Suprapubic skin (tissue), 3 donors: ENCODE data around the gene GJD2.

Experiments used
- CTCF ChIP-seq, 2 donors: fragments of 200-600 bp in 1 of 2; fragments of 450-650 bp in 1 of 2; sonication (generic) in 1 of 2; IDR thresholded peaks; one replicate each; pipeline ENCODE4 v1.5.1; 2016 to 2019; ENCODE audit warnings: antibody characterized with exemption in 2 of 2, mild to moderate bottlenecking in 1 of 2, moderate library complexity in 1 of 2
- POLR2A ChIP-seq, 2 donors: fragments of 450-650 bp; IDR thresholded peaks; one replicate each; pipeline ENCODE4 v1.6.1; 2017; ENCODE audit warnings: antibody characterized with exemption in 2 of 2, mild to moderate bottlenecking in 2 of 2, moderate library complexity in 2 of 2

DNA sequence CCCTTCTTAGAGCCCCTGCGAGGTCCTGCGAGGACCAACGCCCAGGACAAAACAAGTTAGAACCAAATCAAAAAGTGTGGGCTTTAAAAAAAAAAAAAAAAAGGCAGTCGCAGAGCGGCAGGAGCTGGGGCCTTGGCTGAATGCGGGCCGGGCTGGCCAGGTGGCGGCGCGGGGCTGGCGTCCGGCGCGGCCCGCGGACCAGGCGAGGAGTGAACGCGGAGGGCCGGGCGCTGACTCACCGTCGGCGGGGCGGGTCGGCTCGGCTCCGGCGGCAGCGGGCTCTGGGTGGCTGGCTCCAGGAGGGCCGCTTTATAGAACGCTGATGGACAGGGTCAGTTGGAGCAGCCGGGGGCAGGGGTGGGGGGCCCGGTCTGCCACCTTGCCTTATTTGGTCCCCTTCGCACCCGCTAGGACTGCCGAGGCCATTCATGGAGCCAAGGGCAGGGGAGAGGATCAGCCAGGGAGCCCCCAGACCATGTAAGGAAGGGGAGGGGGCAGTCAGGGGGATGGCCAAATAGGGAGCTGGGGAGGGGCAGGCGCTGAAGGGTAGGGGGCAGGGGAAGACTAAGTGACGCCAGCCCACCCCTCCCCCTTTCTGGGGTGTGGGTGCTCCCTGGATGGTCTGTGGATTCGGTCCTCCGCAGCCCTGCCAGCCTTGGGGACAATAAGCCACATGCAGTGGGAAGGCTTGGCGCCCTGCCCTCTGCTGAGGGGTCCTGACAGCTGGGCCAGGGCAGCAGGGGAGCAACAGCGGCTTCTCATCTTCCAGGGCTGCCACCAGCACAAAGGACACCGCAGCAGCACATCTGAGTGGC lies 40.7 kb upstream of the GJD2 start, which contains the start of gene ACTC1:
- TF ChIP-seq CTCF (IDR thresholded peaks at IDR 0.05) (no peak), POLR2A (IDR thresholded peaks at IDR 0.05) (no peak)
